Panc1 (cell line): ENCODE measurements around the gene GABRE.

Experiments used
- POLR2AphosphoS5 ChIP-seq: IDR thresholded peaks from 2 replicates; pipeline ENCODE4 v1.6.1; 2012; ENCODE audit warnings: mild to moderate bottlenecking, low read depth, low read length, moderate library complexity
- SIN3A ChIP-seq: IDR thresholded peaks from 2 replicates; pipeline ENCODE4 v1.6.1; 2012; ENCODE audit warnings: low read depth, mild to moderate bottlenecking, low read length, moderate library complexity, borderline replicate concordance; ENCODE audit not compliant: insufficient read depth
- TCF7L2 ChIP-seq: IDR thresholded peaks from 2 replicates; pipeline ENCODE4 v1.6.1; 2011; ENCODE audit warnings: mild to moderate bottlenecking, low read depth, low read length, inconsistent platforms
- TF ChIP-seq, protein P1 (sequence below): fragments of 450-650 bp; IDR thresholded peaks from 2 replicates; pipeline ENCODE4 v1.5.1; 2017; ENCODE audit warnings: mild to moderate bottlenecking
- TF ChIP-seq, protein P2 (sequence below), 2 experiments: IDR thresholded peaks; 2 replicates each; pipeline ENCODE4 v1.6.1; 2011 to 2012; ENCODE audit warnings: low read depth in 2 of 2, control low read depth in 1 of 2, low read length in 1 of 2, mild to moderate bottlenecking in 1 of 2, moderate library complexity in 1 of 2; ENCODE audit not compliant: insufficient read depth in 1 of 2

DNA sequence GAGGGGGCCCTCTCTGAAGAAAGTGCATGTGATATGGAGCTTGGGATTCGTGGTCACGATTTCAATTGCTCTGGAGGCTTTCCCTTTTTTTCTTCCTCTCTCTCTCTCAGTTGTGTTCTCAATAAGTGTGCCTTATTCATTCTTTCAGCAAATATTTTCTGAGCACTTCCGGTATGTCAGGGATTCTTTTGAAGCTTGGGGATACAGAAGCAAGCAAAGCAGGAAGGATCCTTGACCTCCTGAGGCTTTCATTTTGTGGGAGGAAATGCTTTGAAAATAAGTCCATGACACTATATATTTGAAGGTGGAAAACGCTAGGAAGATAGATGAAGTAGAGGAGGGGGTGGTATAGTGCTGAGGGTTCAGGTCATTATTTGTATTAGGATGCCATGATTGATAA lies 12.6 kb upstream of the GABRE start:
- TF ChIP-seq, protein P1, sequence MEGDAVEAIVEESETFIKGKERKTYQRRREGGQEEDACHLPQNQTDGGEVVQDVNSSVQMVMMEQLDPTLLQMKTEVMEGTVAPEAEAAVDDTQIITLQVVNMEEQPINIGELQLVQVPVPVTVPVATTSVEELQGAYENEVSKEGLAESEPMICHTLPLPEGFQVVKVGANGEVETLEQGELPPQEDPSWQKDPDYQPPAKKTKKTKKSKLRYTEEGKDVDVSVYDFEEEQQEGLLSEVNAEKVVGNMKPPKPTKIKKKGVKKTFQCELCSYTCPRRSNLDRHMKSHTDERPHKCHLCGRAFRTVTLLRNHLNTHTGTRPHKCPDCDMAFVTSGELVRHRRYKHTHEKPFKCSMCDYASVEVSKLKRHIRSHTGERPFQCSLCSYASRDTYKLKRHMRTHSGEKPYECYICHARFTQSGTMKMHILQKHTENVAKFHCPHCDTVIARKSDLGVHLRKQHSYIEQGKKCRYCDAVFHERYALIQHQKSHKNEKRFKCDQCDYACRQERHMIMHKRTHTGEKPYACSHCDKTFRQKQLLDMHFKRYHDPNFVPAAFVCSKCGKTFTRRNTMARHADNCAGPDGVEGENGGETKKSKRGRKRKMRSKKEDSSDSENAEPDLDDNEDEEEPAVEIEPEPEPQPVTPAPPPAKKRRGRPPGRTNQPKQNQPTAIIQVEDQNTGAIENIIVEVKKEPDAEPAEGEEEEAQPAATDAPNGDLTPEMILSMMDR, result no peak
- no peak for TF ChIP-seq TCF7L2
- TF ChIP-seq POLR2AphosphoS5, result no peak
- no peak for TF ChIP-seq SIN3A
- TF ChIP-seq, protein P2, sequence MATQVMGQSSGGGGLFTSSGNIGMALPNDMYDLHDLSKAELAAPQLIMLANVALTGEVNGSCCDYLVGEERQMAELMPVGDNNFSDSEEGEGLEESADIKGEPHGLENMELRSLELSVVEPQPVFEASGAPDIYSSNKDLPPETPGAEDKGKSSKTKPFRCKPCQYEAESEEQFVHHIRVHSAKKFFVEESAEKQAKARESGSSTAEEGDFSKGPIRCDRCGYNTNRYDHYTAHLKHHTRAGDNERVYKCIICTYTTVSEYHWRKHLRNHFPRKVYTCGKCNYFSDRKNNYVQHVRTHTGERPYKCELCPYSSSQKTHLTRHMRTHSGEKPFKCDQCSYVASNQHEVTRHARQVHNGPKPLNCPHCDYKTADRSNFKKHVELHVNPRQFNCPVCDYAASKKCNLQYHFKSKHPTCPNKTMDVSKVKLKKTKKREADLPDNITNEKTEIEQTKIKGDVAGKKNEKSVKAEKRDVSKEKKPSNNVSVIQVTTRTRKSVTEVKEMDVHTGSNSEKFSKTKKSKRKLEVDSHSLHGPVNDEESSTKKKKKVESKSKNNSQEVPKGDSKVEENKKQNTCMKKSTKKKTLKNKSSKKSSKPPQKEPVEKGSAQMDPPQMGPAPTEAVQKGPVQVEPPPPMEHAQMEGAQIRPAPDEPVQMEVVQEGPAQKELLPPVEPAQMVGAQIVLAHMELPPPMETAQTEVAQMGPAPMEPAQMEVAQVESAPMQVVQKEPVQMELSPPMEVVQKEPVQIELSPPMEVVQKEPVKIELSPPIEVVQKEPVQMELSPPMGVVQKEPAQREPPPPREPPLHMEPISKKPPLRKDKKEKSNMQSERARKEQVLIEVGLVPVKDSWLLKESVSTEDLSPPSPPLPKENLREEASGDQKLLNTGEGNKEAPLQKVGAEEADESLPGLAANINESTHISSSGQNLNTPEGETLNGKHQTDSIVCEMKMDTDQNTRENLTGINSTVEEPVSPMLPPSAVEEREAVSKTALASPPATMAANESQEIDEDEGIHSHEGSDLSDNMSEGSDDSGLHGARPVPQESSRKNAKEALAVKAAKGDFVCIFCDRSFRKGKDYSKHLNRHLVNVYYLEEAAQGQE (IDR thresholded peaks at IDR 0.05; ENCODE audit: insufficient read depth in 1 of 2, low read depth in 2 of 2, low read length in 1 of 2), result no peak
